Measurements from ENCODE around the gene CTNNBL1. TPM values are rescaled to one million over a fixed set of nuclear protein-coding genes. Genes with fewer than 3 reads are reported as not detected.

Gene CTNNBL1
- polyA plus RNA-seq, 3 donors from 2014 or later, result 99.5 to 109 (median 105) TPM

DNA sequence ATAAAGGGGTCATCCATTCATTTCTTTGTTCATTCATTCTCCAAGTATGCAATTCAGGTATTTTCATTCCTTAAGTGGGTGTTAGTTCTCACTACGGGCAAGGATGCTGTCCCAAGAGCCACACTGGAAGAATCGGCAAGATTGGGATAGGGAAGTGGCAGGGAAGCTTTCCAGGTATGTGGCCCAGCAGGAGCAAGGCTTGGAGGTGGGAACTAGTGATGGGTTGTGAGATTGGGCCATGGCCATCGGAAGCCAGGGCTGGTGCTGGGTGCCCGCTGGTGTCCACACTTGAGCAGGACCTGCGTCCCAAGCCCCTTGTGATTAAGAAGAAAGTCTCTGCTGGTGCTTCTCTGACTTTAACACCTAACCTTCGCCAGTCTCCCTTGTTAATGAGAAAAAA, 224.2 kb downstream of the CTNNBL1 start:
- Mint-ChIP-seq H3K4me1 (peaks cover 16 to 27% of the 10 kb centered on the region in 2 donors), H3K9me3 (no peaks in the 10 kb centered on the region)

DNA sequence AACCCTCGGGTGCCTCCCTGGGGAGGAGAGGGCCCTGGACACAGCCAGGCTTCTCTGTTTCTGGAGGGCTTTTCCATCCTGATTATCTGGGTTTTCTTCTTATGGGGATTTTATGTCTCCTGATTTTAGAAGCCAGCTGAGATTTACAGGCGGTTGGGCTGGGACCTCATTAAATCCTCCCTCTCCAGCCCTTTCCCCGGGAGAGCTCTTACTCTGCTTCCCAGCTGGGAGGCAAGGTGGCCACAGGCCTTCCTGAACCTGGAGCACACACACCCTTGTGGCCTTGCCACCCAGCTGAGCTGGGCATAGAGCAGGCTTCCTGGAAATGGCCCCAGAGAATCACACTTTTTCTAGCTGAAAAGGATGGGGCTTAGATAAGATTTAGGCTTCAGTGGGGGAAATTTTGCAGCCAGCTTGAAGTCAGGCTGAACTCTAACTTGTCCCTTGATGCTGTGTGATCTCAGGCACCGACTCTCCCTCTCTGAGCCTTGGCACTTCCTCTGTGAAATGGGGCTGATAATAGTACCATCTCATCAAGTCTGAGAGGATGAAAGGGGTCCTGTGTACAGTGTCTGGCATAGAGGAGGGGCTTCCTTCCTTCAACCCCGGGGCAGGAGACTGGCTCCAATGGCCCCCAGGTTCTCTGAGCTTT, 225.7 kb downstream of the CTNNBL1 start:
- peaks cover 4 to 10% (median 5%) of the 10 kb centered on the region in 3 donors for H3K27me3 Mint-ChIP-seq (ENCODE audit: low read depth in 3 of 3)
- no peak overlapping the region for H3K27ac Mint-ChIP-seq
- H3K4me1 Mint-ChIP-seq, result peaks cover 11 to 21% of the 10 kb centered on the region in 2 donors
- H3K9me3 Mint-ChIP-seq, result no peaks in the 10 kb centered on the region
- no peak for DNase-seq
- H3K4me3 Mint-ChIP-seq, result no peak overlapping the region
- no peaks in the 10 kb centered on the region for H3K36me3 Mint-ChIP-seq

More for the DNA sequence above, 224.2 kb downstream of the CTNNBL1 start:
- H3K4me3 Mint-ChIP-seq, result no peak overlapping the region
- no peak for DNase-seq
- peaks cover 4 to 11% (median 5%) of the 10 kb centered on the region in 3 donors for H3K27me3 Mint-ChIP-seq (ENCODE audit: low read depth in 3 of 3)
- peak overlapping the region in 1 of 6 donors; percentile 53 for H3K27ac Mint-ChIP-seq
- H3K36me3 Mint-ChIP-seq, result no peaks in the 10 kb centered on the region

GRCh38 chr20:37920270-37920669, 226.4 kb downstream of the CTNNBL1 start:
- Mint-ChIP-seq H3K4me1 (peaks cover 6 to 15% of the 10 kb centered on the region in 2 donors), H3K4me3 (no peak overlapping the region), H3K27me3 (ENCODE audit: low read depth in 3 of 3) (peaks cover 4 to 8% (median 5%) of the 10 kb centered on the region in 3 donors), H3K9me3 (no peaks in the 10 kb centered on the region), H3K36me3 (no peaks in the 10 kb centered on the region), H3K27ac (no peak overlapping the region)
- DNase-seq, result no peak

GRCh38 chr20:37920679-37921322, 227.0 kb downstream of the CTNNBL1 start:
- peaks cover 6 to 15% of the 10 kb centered on the region in 2 donors for H3K4me1 Mint-ChIP-seq
- H3K4me3 Mint-ChIP-seq, result no peak overlapping the region
- H3K9me3 Mint-ChIP-seq, result no peaks in the 10 kb centered on the region
- H3K27me3 Mint-ChIP-seq (ENCODE audit: low read depth in 3 of 3), result peaks cover 4 to 8% (median 4%) of the 10 kb centered on the region in 3 donors
- no peaks in the 10 kb centered on the region for H3K36me3 Mint-ChIP-seq
- no peak overlapping the region for H3K27ac Mint-ChIP-seq
- no peak for DNase-seq

DNA sequence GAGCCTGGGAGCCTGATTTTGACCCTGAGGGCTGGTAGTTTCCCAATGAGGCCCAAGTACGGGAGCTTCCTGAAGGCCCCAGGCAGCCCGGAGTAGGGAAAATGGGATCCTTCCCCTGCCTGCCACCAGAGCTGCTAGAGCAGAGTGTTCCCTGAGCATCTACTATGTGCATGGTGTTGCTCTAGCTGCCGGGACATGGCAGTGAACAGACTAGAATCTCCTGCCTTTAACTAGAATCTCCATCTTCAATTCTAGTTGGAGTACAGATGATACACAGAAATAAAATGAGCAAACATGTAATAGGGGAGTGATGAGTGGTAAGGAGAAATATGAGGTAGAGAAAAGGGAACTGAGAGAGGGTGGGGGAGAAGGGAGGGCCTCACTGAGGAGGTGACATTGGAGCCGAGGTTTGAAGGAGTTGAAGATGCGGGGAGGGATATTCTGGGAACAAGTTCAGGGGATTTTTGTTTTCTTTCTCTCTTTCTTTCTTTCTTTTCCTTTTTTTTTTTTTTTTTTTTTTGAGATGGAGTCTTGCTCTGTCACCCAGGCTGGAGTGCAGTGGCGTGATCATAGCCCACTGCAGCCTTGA, 227.6 kb downstream of the CTNNBL1 start:
- DNase-seq, result no peak
- H3K9me3 Mint-ChIP-seq, result no peaks in the 10 kb centered on the region
- no peaks in the 10 kb centered on the region for H3K36me3 Mint-ChIP-seq
- H3K4me3 Mint-ChIP-seq, result no peak overlapping the region
- H3K4me1 Mint-ChIP-seq, result peaks cover 4 to 14% of the 10 kb centered on the region in 2 donors
- peak overlapping the region in 1 of 6 donors; percentile 9 for H3K27ac Mint-ChIP-seq
- H3K27me3 Mint-ChIP-seq (ENCODE audit: low read depth in 3 of 3), result peaks cover 2 to 7% (median 4%) of the 10 kb centered on the region in 3 donors

Other genes with a start within 250 kb of the CTNNBL1 start
- gene NNAT, start 172.8 kb upstream of the CTNNBL1 start, polyA plus RNA-seq, result under 1 TPM in 1 of 3 donors, not detected in 2; 0.20 TPM
- 10 to 100 TPM; 56.1 to 64.9 (median 63.5) TPM for gene BLCAP, start 166.2 kb upstream of the CTNNBL1 start, polyA plus RNA-seq
- gene VSTM2L, start 209.1 kb downstream of the CTNNBL1 start, polyA plus RNA-seq, result not detected

Data from immature natural killer cell (primary cell).